IPS-18c (cell line): ENCODE data around the gene ROR2.
"Not testable (repeated sequence)": the region's sequence is repeated elsewhere in the genome, so short reads cannot be mapped to it uniquely, and the experiment has no call there.

ENCODE experiments used
- H3K4me3 ChIP-seq: 2 replicates; pipeline ENCODE4 v1.7.0; 2013; ENCODE audit warnings: low read depth, mild to moderate bottlenecking, low read length, moderate library complexity; ENCODE audit not compliant: insufficient read depth
- H3K9me3 ChIP-seq: one replicate; pipeline ENCODE4 v1.6.1; 2013; ENCODE audit warnings: mild to moderate bottlenecking, low read length, moderate library complexity; ENCODE audit not compliant: control insufficient read depth, insufficient read depth

Gene ROR2

DNA sequence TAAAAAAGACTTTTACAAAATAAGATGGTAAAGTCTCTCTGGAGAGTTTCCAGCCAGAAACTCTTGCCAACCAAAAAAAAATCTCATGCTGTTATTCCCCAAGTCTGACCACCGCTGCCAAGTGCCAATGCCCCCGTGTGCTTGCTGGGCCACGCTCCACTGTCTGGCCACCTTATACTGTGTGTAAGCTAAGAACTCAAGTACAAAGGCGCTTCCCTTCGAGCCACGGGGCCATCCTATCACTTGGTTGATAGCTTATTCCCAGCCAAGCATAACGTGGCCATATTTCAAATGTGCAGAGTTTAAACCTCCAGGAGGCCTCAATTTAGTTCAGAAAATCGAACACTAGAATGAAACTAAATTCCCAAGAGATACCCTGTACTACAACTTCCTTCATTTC is 36.0 kb downstream of the ROR2 start:
- H3K4me3 ChIP-seq, result no peak overlapping the region
- no peaks in the 10 kb centered on the region for H3K9me3 ChIP-seq

DNA sequence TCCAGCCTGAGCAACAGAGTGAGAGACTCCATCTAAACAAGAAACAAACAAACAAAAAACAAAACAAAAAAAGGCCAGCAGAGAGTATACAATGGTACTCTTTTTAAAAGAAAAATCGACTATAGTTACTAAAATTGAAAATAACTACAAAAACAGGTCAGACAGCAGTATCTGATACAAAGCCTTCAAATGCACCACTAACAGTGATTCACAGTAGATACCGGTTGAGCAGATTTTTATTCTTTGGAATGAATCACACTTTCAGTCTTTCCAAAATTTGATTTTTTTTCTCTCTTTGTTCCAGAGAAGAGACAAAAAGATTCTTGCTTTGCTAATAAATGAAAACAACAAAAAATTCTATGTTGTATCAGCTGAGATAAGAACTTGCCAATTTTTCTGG is 36.9 kb downstream of the ROR2 start:
- Histone ChIP-seq H3K9me3 (no peaks in the 10 kb centered on the region), H3K4me3 (no peak overlapping the region)

DNA sequence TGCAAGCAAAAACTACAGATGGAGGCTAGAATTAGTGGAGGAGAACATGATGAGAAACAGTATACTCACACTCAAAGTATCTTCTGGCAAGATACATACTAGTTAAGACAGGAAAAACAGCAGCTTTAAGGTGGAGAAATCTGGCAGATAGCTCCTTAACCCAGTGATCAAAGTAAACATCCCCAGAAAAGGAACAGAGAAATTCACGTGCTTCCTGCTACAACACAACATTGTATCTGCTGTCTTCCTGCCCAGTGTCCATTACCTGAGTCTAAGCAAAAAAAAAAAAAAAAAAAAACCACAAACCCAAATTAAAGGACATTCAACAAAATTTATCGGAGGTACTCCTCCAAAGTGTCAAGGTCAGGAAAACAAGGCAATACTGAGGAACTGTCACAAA is 38.4 kb downstream of the ROR2 start:
- no peak overlapping the region for H3K4me3 ChIP-seq
- no peaks in the 10 kb centered on the region for H3K9me3 ChIP-seq

DNA sequence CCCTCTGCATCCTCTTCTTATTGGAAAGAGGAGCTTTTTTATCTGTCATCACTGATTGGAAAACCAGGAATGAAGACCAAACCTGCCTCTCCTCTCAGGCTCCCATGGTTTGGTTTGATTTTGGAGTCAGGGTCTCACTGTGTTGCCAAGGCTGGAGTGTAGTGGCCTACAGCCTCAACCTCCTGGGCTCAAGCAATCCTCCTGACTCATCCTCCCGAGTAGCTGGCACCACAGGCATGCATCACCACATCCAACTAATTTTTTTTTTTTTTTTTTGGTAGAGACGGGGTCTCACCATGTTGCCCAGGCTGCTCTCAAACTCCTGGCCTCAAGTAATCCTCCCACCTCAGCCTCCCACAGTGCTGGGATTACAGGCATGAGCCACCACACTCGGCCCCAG is 40.8 kb downstream of the ROR2 start:
- H3K4me3 ChIP-seq, H3K9me3 ChIP-seq: not testable (repeated sequence)

DNA sequence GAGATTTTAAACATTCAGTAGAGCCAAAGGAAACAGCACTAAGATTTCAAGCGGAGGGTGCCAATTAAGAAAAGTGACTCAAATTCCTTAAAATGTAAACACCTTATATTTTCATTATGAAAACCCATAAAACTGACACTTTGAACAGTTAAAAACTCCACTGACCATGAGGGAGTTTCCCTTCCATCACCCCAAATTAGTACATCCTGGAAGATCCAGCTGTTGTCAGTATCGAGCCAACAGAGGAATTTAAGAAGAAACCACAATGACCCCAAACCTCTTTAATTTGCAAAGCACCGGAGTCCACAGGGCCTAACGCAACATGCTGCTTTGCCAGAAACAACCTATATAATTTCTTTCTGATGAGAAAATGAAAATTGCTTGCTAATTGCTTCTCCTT is 41.3 kb downstream of the ROR2 start:
- H3K9me3 ChIP-seq, result no peaks in the 10 kb centered on the region

DNA sequence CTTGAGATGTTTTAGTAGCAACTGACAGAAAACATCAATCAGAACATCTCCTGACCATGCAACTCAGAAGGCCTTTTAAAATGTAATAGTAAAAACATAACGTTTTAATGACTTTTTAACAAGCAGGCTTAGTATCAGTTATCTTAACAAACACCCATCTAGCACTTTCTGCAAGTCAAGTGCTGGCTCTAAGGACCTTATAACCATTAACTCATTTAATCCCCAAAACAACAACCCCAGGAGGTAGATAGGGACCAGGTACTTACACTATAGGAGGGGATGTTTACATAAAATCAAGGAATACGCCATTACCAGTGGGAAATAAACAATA is 41.8 kb downstream of the ROR2 start:
- Histone ChIP-seq H3K4me3 (no peak overlapping the region), H3K9me3 (no peaks in the 10 kb centered on the region)

More for the DNA sequence above, 41.3 kb downstream of the ROR2 start:
- H3K4me3 ChIP-seq, result no peak overlapping the region

DNA sequence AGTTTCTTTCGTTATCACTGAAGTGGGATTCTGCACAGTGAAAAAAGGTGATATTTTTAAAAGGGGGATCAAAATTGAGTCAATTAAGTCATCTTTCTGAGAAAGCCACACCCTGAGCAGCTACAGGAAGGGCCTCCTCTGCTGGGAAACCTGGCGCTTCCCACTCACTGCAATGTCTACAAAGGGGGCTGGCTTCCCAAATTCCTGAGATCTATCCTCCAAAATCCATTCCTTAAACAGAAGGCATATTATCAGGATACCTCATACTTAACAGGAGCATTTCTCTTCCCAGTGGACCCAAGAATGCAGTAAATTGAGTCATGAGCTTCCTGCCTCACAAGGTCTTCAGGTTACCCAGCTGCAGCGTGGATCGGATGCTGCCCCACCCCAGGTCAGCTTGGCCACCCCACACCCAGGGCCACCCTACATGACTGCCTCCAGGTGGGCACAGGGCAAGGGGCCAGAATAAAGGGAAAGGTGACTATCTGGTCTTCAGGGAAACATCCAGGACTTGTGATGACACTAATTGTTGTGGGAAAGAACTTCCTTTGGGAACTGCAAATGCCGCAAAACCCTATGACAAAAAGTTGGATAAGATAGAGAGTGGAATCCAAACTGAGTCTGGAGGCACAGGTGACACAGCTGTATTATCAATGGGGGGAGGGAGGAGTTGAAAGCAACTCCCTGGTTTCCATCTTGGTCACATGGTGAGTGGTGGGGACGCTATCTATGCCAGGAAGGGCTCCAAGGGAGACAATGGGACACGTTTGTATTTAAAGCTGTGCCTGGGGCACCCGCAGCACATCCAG is 42.3 kb downstream of the ROR2 start:
- Histone ChIP-seq H3K4me3 (no peak overlapping the region), H3K9me3 (no peaks in the 10 kb centered on the region)

DNA sequence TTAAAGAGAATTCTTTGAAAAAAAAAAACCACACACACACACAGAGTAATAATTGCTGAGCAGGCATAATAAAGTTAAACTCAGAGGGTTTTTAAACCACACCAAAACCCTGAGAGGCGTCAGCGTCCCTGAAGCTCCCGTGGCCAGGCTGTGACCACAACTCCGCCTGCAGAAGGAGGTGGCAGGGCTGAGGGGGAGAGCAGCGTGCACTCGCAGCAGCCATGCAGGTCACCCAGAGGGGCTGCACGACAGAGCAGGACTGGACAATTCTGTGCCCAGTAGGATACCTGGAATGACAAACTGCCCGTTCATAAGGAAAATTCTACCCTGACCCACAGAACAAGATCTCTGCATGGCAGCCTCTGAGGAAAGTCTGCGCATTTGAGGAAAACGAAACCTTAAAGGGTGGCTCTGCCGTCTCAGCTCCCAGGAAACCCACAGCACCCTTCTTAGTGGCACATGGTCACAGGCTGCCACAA is 44.0 kb downstream of the ROR2 start:
- no peak overlapping the region for H3K4me3 ChIP-seq
- no peaks in the 10 kb centered on the region for H3K9me3 ChIP-seq

DNA sequence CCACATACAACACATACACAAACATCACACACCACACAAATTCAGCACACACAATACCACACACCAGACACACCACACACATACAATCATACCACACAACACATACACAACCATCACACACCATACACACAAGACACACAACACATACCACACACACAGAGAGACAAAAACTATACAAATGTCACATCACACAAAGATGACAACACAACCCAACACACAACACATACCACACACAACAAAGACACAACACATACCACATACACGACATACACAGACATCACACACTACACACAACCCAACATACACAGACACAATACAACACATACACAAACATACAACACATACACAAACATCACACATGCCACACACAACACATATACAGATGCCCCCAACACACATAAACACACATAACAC is 44.8 kb downstream of the ROR2 start:
- Histone ChIP-seq H3K9me3 (no peaks in the 10 kb centered on the region), H3K4me3 (no peak overlapping the region)

DNA sequence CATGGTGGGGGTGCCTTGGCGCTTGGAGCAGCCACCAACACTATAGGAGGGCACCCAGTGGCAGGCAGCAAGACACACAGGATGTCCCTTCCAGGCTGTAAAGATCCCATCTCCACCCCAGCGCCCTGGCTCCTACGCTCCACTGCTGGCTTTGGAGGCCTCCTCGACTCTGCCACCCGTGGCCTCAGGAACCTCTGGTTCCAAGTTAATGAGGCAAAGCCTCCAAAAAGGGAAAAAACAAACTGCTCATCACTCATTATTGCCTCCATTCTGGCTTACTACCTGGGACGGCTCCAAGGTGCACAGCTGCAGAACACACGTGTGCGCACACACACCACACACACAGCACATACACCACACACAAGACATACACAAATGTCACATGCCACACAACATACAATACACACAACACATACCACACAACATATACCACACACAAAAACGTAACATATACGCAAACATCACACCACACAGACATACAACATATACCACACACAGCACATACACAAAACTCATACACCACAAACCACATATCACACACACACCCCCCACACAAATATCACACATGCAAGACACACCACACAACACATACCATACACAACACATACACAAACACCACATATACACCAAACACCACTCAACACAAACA is 45.3 kb downstream of the ROR2 start:
- Histone ChIP-seq H3K4me3 (no peak overlapping the region), H3K9me3 (no peaks in the 10 kb centered on the region)

DNA sequence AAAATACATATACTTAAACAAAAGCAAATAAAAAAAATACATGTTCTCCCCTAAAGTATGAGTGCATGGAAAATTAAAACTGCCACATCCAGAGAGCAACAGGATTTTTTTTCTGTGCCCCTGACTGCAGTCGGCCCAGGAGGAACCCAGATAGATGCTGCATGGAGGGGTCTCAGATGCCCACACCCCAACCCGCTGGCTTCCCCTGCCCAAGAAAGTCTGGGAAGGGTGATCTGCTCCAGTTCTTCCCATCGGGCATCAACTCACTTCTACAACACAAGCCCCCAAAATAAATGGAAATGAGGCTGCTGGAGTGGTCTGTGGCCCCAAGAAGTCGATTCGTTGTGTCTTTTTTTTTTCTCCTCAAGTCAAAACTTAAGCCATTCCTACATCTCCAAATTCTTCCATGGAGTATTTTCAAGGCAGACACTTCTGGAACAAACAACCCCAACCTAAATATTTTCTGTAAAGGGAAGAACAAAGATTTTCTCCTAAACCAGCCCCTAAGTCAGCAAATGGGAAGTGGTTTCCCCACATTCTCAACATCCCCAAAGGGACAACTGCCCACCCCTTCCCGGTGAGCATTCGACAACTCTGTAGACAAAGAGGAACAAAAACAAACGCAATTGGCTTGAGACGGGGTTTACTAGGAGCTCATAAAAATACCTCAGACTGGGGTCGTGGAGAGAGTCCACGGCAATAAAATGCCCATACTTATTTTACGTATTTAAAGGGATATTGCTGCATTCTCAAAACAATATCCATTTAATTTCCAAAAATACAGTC is 46.7 kb downstream of the ROR2 start:
- Histone ChIP-seq H3K4me3 (no peak overlapping the region), H3K9me3 (no peaks in the 10 kb centered on the region)

DNA sequence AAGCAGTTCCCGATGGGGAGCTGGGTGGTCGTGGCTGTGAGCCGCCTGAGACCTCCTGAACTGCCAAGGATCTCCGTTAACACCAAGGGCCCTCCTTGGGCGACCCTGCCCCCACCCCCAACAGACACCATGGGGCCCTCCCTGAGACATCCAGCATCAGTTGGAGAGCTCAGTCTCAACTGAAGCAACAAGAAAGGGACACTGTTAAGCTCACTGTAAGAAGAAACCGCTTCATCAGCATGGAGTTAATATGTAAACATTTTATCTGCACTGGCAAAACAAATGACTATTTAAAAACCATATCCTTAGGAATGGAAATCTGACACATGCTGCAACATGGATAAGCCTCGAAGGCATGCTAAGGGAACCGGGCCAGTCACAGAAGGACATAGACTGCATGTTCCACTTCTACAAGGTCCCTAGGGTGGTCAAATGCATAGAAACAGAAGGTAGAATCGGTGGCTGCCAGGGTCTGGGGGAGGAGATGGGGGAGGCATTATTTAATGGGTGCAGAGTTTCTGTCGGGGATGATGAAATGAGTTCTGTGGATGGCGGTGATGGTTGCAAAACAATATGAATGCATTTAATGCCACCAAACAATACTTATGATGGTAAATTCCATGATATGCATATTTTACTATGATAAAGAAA is 47.4 kb downstream of the ROR2 start:
- Histone ChIP-seq H3K4me3 (no peak overlapping the region), H3K9me3 (no peaks in the 10 kb centered on the region)

DNA sequence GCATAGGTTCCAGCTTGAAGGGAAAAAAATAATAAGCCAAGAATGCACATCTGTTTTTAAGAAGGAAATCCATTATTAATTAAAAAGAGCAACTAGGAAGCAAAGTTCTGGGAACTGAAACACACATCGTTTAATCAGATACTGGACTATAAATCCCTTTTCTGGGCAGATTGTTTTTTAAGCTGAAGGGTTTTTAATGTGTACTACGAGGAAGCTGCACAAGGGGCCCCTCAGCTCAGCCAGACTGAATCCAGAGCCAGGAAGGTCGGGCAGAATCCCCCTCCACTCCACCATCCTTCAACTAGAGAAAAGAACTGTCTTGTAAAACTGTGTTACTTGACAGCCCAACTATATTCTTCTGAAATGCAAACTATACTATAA is 49.2 kb downstream of the ROR2 start:
- Histone ChIP-seq H3K4me3 (no peak overlapping the region), H3K9me3 (no peaks in the 10 kb centered on the region)

DNA sequence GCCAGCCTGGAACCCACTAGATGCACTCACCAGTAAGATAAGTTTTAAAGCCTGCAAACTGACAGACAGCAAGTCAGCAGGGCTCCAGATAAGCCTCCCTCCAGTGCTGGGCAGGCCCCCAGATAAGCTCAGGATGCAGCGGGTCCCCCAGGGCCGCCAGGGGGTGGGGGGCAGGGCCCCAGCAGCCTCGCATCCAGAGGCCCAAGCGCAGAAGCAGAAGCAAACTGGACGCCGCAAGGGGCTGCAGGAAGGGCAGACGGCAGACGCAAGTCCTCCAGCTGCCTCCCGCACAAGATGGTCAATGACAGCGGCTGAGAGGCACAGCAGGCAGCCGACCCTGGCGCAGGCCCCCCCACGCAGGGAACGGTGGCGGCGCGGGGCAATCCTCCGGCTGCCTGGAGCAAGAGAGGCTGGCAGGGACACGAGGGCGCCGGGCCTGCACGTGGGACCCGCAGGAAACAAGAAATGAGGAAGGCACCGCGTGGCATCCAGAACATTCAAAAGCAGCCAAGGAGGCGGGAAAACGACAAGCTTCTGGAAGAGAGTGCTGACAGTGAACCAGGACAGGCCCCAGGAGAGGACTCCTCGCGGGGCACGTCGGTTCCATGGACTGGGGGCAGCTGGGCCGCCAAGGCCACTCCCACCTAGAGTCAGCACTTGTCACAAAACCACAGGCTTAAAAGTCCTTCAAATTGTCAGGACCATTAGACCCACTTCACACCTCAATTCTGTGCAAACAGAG is 49.8 kb downstream of the ROR2 start:
- Histone ChIP-seq H3K4me3 (no peak overlapping the region), H3K9me3 (no peaks in the 10 kb centered on the region)

DNA sequence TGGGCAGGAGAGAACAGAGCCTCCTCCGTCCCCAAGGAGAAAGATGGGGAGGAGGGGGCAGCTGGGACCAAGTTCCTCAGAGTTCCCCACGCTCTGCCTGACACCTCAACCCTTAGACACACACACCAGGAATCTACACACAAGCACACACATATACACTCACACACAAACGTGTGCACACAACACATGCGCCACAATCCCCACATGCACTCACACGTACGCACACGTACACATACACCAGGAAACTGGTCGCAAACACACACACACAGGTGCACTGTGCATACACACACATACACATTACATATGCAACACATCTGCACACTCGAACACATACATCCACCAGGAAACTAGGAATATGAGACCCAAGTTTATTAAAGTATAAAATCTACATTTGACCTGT is 50.4 kb downstream of the ROR2 start:
- Histone ChIP-seq H3K9me3 (no peaks in the 10 kb centered on the region), H3K4me3 (no peak overlapping the region)

DNA sequence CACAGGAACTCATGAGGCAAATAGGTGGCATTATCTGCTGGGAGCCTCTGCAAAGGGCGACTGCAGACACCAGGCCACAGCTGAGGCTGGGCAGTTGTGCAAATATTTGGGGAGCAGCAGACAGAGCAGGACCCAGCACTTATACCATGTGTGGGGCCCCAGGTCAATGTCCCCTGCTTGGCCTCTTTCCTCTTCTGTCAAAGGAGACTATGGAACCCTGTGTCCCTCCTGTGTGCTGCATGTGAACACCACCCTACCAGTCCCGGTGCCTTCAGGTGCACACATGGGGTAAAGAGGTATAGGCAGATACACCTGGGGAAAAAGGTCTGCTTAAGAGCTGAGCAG is 50.8 kb downstream of the ROR2 start:
- Histone ChIP-seq H3K4me3 (no peak overlapping the region), H3K9me3 (no peaks in the 10 kb centered on the region)
